ENCODE data around the gene PRR36. TPM values are rescaled to one million over a fixed set of nuclear protein-coding genes. Genes with fewer than 3 reads are reported as not detected.

PRR36 gene
- total RNA-seq, 4 donors from 2014 or later = not detected

GRCh38 chr19:7902796-7903243 is 28.6 kb upstream of the PRR36 start:
- Histone ChIP-seq H3K4me1 (peaks cover 3 to 30% (median 15%) of the 10 kb centered on the region in 4 donors), H3K4me3 (peak overlapping the region; percentile 37 to 89 (median 70)), H3K9me3 (no peaks in the 10 kb centered on the region), H3K27ac (peak overlapping the region; percentile 52 to 95 (median 86)), H3K36me3 (peaks cover 0 to 21% (median 0%) of the 10 kb centered on the region in 3 donors), H3K27me3 (no peaks in the 10 kb centered on the region)
- TF ChIP-seq CTCF (IDR thresholded peaks at IDR 0.05) = no peak
- TF ChIP-seq POLR2A (IDR thresholded peaks at IDR 0.05) = no peak
- no peak for DNase-seq

- H3K27me3 ChIP-seq = no peaks in the 10 kb centered on the region
- H3K27ac ChIP-seq = no peak overlapping the region
- no peaks in the 10 kb centered on the region for H3K9me3 ChIP-seq
- H3K4me1 ChIP-seq = peaks cover 3 to 30% (median 15%) of the 10 kb centered on the region in 4 donors
- H3K4me3 ChIP-seq = no peak overlapping the region
- H3K36me3 ChIP-seq = peaks cover 0 to 10% (median 0%) of the 10 kb centered on the region in 3 donors
- TF ChIP-seq POLR2A (IDR thresholded peaks at IDR 0.05) (no peak), CTCF (IDR thresholded peaks at IDR 0.05) (no peak)
- no peak for DNase-seq
These were observed 27.1 kb upstream of the PRR36 start for GRCh38 chr19:7901337-7901736.

- Histone ChIP-seq H3K4me1 (peaks cover 3 to 26% (median 15%) of the 10 kb centered on the region in 4 donors), H3K36me3 (peaks cover 0 to 6% (median 0%) of the 10 kb centered on the region in 3 donors), H3K27ac (no peak overlapping the region), H3K27me3 (no peaks in the 10 kb centered on the region), H3K4me3 (no peak overlapping the region), H3K9me3 (no peaks in the 10 kb centered on the region)
- TF ChIP-seq CTCF (IDR thresholded peaks at IDR 0.05) (no peak), POLR2A (IDR thresholded peaks at IDR 0.05) (no peak)
- DNase-seq = no peak
These were observed 26.7 kb upstream of the PRR36 start for GRCh38 chr19:7900931-7901330.

- no peaks in the 10 kb centered on the region for H3K27me3 ChIP-seq
- TF ChIP-seq POLR2A (IDR thresholded peaks at IDR 0.05) (no peak), CTCF (IDR thresholded peaks at IDR 0.05) (no peak)
- H3K27ac ChIP-seq = no peak overlapping the region
These were observed 26.2 kb upstream of the PRR36 start for GRCh38 chr19:7900401-7900870.

GRCh38 chr19:7899751-7900378 is 25.7 kb upstream of the PRR36 start:
- Histone ChIP-seq H3K27ac (no peak overlapping the region), H3K4me1 (peaks cover 3 to 17% (median 11%) of the 10 kb centered on the region in 4 donors), H3K27me3 (no peaks in the 10 kb centered on the region), H3K36me3 (no peaks in the 10 kb centered on the region), H3K4me3 (no peak overlapping the region), H3K9me3 (no peaks in the 10 kb centered on the region)
- peak in 1 of 3 donors; percentile 43 for DNase-seq
- TF ChIP-seq CTCF (IDR thresholded peaks at IDR 0.05) = no peak
- TF ChIP-seq POLR2A (IDR thresholded peaks at IDR 0.05) = no peak

More at GRCh38 chr19:7900401-7900870, 26.2 kb upstream of the PRR36 start:
- DNase-seq = peak in 1 of 3 donors; percentile 36
- no peak overlapping the region for H3K4me3 ChIP-seq
- no peaks in the 10 kb centered on the region for H3K9me3 ChIP-seq
- peaks cover 0 to 1% (median 0%) of the 10 kb centered on the region in 3 donors for H3K36me3 ChIP-seq
- peaks cover 3 to 21% (median 15%) of the 10 kb centered on the region in 4 donors for H3K4me1 ChIP-seq

Data from Peyer's patch (tissue), 4 donors.